OCI-LY1 (cell line): ENCODE data around the gene NAA10.

Experiments used
- EZH2 ChIP-seq: fragments of 200-600 bp; sonication (generic), shearing (Covaris generic); IDR thresholded peaks from 2 replicates; pipeline ENCODE4 v1.8.0; 2017; ENCODE audit warnings: borderline replicate concordance, mixed run types, mild to moderate bottlenecking, antibody characterized with exemption, low read length, moderate library complexity, mixed read lengths
- TF ChIP-seq, protein P1 (sequence below): fragments of 200-600 bp; sonication (generic), shearing (Covaris generic); IDR thresholded peaks from 2 replicates; pipeline ENCODE4 v1.5.1; 2017; ENCODE audit warnings: mild to moderate bottlenecking, antibody characterized with exemption, low read length, moderate library complexity, mixed read lengths

GRCh38 chrX:153884136-153884535 lies 50.7 kb downstream of the NAA10 start:
- TF ChIP-seq, protein P1, sequence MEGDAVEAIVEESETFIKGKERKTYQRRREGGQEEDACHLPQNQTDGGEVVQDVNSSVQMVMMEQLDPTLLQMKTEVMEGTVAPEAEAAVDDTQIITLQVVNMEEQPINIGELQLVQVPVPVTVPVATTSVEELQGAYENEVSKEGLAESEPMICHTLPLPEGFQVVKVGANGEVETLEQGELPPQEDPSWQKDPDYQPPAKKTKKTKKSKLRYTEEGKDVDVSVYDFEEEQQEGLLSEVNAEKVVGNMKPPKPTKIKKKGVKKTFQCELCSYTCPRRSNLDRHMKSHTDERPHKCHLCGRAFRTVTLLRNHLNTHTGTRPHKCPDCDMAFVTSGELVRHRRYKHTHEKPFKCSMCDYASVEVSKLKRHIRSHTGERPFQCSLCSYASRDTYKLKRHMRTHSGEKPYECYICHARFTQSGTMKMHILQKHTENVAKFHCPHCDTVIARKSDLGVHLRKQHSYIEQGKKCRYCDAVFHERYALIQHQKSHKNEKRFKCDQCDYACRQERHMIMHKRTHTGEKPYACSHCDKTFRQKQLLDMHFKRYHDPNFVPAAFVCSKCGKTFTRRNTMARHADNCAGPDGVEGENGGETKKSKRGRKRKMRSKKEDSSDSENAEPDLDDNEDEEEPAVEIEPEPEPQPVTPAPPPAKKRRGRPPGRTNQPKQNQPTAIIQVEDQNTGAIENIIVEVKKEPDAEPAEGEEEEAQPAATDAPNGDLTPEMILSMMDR = no peak
- TF ChIP-seq EZH2 = no peak
